ENCODE measurements around the gene HUNK. TPM values are rescaled to one million over a fixed set of nuclear protein-coding genes. Genes with fewer than 3 reads are reported as not detected.

The HUNK gene
- total RNA-seq, 1 donor from 2014 or later, result 3.1 TPM

- no peak for TF ChIP-seq CTCF (IDR thresholded peaks at IDR 0.05; ENCODE audit: insufficient read depth, low read length, poor library complexity, severe bottlenecking)
- H3K27me3 ChIP-seq (ENCODE audit: control insufficient read depth, insufficient read depth, low read length), result no peaks in the 10 kb centered on the region
- no peak for DNase-seq (ENCODE audit: low read depth)
- H3K36me3 ChIP-seq (ENCODE audit: control insufficient read depth, insufficient read depth, low read length), result no peaks in the 10 kb centered on the region
- no peak overlapping the region for H3K4me3 ChIP-seq (ENCODE audit: low read depth, low read length)
Measured at GRCh38 chr21:31988492-31989290, 115.9 kb downstream of the HUNK start.

GRCh38 chr21:31991356-31992331 lies 118.8 kb downstream of the HUNK start:
- Histone ChIP-seq H3K27me3 (ENCODE audit: control insufficient read depth, insufficient read depth, low read length) (no peaks in the 10 kb centered on the region), H3K4me3 (ENCODE audit: low read depth, low read length) (no peak overlapping the region), H3K36me3 (ENCODE audit: control insufficient read depth, insufficient read depth, low read length) (no peaks in the 10 kb centered on the region)
- no peak for DNase-seq (ENCODE audit: low read depth)
- no peak for TF ChIP-seq CTCF (IDR thresholded peaks at IDR 0.05; ENCODE audit: insufficient read depth, low read length, poor library complexity, severe bottlenecking)

- H3K36me3 ChIP-seq (ENCODE audit: control insufficient read depth, insufficient read depth, low read length), result no peaks in the 10 kb centered on the region
- H3K4me3 ChIP-seq (ENCODE audit: low read depth, low read length), result no peak overlapping the region
- H3K27me3 ChIP-seq (ENCODE audit: control insufficient read depth, insufficient read depth, low read length), result no peaks in the 10 kb centered on the region
- TF ChIP-seq CTCF (IDR thresholded peaks at IDR 0.05; ENCODE audit: insufficient read depth, low read length, poor library complexity, severe bottlenecking), result no peak
- DNase-seq (ENCODE audit: low read depth), result no peak
Measured at GRCh38 chr21:31992391-31992790, 119.6 kb downstream of the HUNK start.

- no peaks in the 10 kb centered on the region for H3K27me3 ChIP-seq (ENCODE audit: control insufficient read depth, insufficient read depth, low read length)
- no peak for DNase-seq (ENCODE audit: low read depth)
- TF ChIP-seq CTCF (IDR thresholded peaks at IDR 0.05; ENCODE audit: insufficient read depth, low read length, poor library complexity, severe bottlenecking), result no peak
- no peak overlapping the region for H3K4me3 ChIP-seq (ENCODE audit: low read depth, low read length)
- no peaks in the 10 kb centered on the region for H3K36me3 ChIP-seq (ENCODE audit: control insufficient read depth, insufficient read depth, low read length)
Measured at GRCh38 chr21:31993826-31994825, 121.3 kb downstream of the HUNK start.

GRCh38 chr21:31997191-31997590 lies 124.4 kb downstream of the HUNK start:
- no peaks in the 10 kb centered on the region for H3K27me3 ChIP-seq (ENCODE audit: control insufficient read depth, insufficient read depth, low read length)

More at GRCh38 chr21:31997191-31997590, 124.4 kb downstream of the HUNK start:
- no peak for DNase-seq (ENCODE audit: low read depth)
- H3K4me3 ChIP-seq (ENCODE audit: low read depth, low read length), result no peak overlapping the region
- no peaks in the 10 kb centered on the region for H3K36me3 ChIP-seq (ENCODE audit: control insufficient read depth, insufficient read depth, low read length)
- TF ChIP-seq CTCF (IDR thresholded peaks at IDR 0.05; ENCODE audit: insufficient read depth, low read length, poor library complexity, severe bottlenecking), result no peak
